Nephron (organoid): ENCODE results near the gene UNC13A.

ENCODE experiments used
- H3K27ac Mint-ChIP-seq, 3 experiments: 2 replicates each; pipeline ENCODE4 v1.8.0; 2020; ENCODE audit warnings: mixed read lengths in 3 of 3, mild to moderate bottlenecking in 2 of 3, moderate library complexity in 1 of 3
- H3K27me3 Mint-ChIP-seq: 2 replicates; pipeline ENCODE4 v1.8.0; 2021; ENCODE audit warnings: low read depth, mild to moderate bottlenecking, moderate library complexity, mixed read lengths
- H3K36me3 Mint-ChIP-seq: 2 replicates; pipeline ENCODE4 v1.8.0; 2020; ENCODE audit warnings: low read depth, mixed read lengths
- H3K4me1 Mint-ChIP-seq: 2 replicates; pipeline ENCODE4 v1.8.0; 2020; ENCODE audit warnings: mixed read lengths
- H3K4me3 Mint-ChIP-seq, 3 experiments: 2 replicates each; pipeline ENCODE4 v1.8.0; 2020; ENCODE audit warnings: mild to moderate bottlenecking in 3 of 3, mixed read lengths in 3 of 3, moderate library complexity in 2 of 3
- H3K9me3 Mint-ChIP-seq: 2 replicates; pipeline ENCODE4 v1.8.0; 2020; ENCODE audit warnings: mixed read lengths
- TF ChIP-seq, protein P1 (sequence below), 3 experiments: fragments of 200-600 bp; sonication (generic); IDR thresholded peaks; one replicate each; pipeline ENCODE4 v1.5.0; 2021; ENCODE audit warnings: antibody characterized with exemption in 3 of 3; ENCODE audit not compliant: unreplicated experiment in 3 of 3

The UNC13A gene

DNA sequence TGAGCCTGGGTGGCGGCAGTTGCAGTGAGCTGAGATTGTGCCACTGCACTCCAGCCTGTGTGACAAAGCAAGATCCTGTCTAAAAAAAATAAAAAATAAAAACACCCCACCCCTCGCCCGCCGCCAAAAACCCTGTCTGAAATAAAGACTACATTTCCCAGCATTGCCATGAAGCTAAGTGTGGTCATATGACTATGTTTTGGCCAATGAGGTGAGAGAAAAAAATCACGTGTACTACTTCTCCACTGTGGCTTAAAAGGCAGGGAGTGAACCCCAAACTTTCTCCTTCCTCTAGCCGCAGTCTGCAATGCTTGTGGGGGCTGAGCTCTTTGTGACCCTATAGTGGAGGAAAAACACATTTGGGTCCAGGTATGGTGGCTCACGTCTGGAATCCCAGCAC, 77.8 kb downstream of the UNC13A start:
- Mint-ChIP-seq H3K27me3 (peaks cover 10% of the 10 kb centered on the region), H3K27ac (no peak overlapping the region)
- TF ChIP-seq, protein P1, sequence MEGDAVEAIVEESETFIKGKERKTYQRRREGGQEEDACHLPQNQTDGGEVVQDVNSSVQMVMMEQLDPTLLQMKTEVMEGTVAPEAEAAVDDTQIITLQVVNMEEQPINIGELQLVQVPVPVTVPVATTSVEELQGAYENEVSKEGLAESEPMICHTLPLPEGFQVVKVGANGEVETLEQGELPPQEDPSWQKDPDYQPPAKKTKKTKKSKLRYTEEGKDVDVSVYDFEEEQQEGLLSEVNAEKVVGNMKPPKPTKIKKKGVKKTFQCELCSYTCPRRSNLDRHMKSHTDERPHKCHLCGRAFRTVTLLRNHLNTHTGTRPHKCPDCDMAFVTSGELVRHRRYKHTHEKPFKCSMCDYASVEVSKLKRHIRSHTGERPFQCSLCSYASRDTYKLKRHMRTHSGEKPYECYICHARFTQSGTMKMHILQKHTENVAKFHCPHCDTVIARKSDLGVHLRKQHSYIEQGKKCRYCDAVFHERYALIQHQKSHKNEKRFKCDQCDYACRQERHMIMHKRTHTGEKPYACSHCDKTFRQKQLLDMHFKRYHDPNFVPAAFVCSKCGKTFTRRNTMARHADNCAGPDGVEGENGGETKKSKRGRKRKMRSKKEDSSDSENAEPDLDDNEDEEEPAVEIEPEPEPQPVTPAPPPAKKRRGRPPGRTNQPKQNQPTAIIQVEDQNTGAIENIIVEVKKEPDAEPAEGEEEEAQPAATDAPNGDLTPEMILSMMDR (IDR thresholded peaks at IDR 0.05; ENCODE audit: unreplicated experiment in 3 of 3) = no peak

DNA sequence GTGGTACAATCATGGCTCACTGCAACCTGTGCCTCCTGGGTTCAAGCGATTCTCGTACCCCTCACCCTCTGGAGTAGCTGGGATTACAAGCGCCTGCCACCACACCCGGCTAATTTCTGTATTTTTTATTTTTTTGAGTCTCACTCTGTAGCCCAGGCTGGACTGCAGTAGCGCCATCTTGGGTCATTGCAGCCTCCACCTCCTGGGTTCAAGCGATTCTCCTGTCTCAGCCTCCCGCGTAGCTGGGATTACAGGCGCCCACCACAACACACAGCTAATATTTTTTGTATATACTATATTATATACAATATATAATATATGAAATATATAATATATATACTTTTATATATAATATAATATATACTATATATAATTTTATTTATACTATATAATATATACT, 80.2 kb downstream of the UNC13A start:
- H3K36me3 Mint-ChIP-seq = no peaks in the 10 kb centered on the region

More for the DNA sequence above, 77.8 kb downstream of the UNC13A start:
- peaks cover 5% of the 10 kb centered on the region for H3K4me1 Mint-ChIP-seq
- H3K36me3 Mint-ChIP-seq = no peaks in the 10 kb centered on the region
- H3K4me3 Mint-ChIP-seq = no peak overlapping the region
- H3K9me3 Mint-ChIP-seq = no peaks in the 10 kb centered on the region

DNA sequence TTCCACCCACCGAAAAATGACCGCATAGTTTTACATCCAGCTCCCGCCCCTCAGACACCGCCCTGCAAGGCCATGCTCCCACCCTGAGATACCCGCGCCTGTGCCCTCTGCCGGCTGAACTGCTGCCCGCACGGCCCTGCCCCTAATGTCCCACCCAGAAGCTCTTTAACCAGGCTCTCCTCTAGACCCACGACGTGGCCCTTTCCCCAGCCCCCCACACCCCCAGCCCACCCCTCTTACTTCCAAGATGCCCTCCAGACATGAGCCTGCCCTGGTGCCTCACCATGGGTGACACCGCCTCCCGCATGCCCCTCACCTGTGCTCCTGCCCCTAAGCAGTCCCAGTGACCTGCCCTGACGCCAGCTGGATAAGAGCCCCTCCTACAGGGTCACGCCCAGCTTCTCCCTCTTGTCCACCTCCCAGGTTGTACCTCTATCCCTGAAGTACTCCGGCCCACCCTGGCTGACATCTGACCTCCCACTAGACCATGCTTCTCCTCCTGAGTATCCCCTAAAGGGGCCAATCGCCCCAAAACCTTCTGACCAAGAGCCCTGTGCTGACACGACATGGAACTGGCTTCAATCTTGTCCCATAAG, 81.5 kb downstream of the UNC13A start:
- H3K9me3 Mint-ChIP-seq = no peaks in the 10 kb centered on the region
- H3K4me3 Mint-ChIP-seq = peak overlapping the region; percentile 76 to 82 (median 80)
- TF ChIP-seq, protein P1 (IDR thresholded peaks at IDR 0.05; ENCODE audit: unreplicated experiment in 3 of 3) = no peak
- H3K4me1 Mint-ChIP-seq = peaks cover 5% of the 10 kb centered on the region
- peak overlapping the region; percentile 37 to 53 (median 53) for H3K27ac Mint-ChIP-seq
- no peaks in the 10 kb centered on the region for H3K36me3 Mint-ChIP-seq
- H3K27me3 Mint-ChIP-seq = peaks cover 28% of the 10 kb centered on the region

More for the DNA sequence above, 80.2 kb downstream of the UNC13A start:
- Mint-ChIP-seq H3K4me1 (peaks cover 5% of the 10 kb centered on the region), H3K4me3 (peak overlapping the region; percentile 37 to 82 (median 42)), H3K27ac (no peak overlapping the region), H3K9me3 (no peaks in the 10 kb centered on the region), H3K27me3 (peaks cover 17% of the 10 kb centered on the region)
- TF ChIP-seq, protein P1 (IDR thresholded peaks at IDR 0.05; ENCODE audit: unreplicated experiment in 3 of 3) = no peak

DNA sequence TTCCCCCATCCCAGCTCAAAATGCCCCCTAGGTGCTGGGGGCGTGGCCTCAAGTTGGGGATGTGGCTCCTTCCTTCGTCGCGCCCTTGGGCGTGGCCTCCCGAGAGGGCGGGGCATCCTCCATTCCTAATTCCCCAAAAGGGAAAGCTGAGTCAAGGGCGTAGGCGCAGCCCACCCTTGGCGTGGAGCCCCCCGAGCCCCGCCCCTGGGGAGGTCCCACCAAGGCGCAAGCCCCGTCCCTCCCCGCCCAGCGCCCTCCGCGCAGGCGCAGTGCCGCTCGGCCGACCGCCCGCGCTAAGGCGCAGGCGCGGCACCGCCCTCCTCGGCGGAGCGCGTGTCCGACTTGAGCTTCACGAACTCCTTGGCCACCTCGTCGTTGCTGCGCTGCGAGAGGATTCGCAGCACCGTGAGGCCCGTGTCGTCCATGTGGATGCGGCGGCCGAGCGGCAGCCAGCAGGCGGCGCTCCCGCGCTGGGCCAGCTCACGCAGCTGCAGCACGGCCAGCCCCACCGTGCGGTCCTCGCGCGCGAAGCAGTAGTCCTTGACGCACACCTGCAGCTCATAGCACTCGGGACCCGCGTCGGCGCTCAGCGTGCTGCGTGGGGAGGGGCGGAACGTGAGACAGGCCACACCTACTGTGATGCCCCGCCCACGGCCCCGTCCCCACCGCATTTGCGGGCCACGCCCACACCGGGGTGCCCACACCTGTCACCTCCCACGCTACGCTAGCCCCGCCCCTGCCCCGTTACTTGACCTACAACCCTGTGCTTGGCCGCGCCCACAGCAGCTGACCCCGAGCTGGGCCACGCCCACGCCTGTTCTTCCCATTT, 82.2 kb downstream of the UNC13A start:
- H3K27me3 Mint-ChIP-seq = peaks cover 30% of the 10 kb centered on the region
- TF ChIP-seq, protein P1 (IDR thresholded peaks at IDR 0.05; ENCODE audit: unreplicated experiment in 3 of 3) = peak; percentile 56 to 79 (median 74)
- no peaks in the 10 kb centered on the region for H3K36me3 Mint-ChIP-seq
- H3K9me3 Mint-ChIP-seq = no peaks in the 10 kb centered on the region
- H3K4me3 Mint-ChIP-seq = peak overlapping the region; percentile 76 to 82 (median 80)
- H3K4me1 Mint-ChIP-seq = peaks cover 5% of the 10 kb centered on the region
- H3K27ac Mint-ChIP-seq = peak overlapping the region; percentile 37 to 53 (median 53)

DNA sequence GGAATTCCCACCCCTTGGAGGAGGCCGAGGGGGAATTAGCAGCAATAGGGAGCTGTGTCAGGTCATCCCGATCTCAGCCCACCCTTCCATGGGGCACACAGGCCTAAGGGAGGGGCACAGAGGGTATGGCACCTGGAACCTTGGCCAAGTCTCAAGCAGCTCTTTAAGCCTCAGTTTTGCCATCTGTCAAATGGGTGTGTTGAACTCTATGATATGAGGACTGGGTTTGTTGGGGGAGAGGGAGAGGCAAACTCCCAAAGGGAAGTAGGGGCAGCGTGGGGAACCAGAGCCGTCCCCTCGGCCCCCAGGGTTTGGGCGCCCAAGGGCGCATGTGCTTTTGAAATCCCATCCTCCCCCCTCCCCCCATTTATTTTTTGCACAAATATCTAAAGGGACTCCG, 83.0 kb downstream of the UNC13A start:
- H3K27ac Mint-ChIP-seq = no peak overlapping the region
- H3K4me1 Mint-ChIP-seq = peaks cover 5% of the 10 kb centered on the region
- H3K9me3 Mint-ChIP-seq = no peaks in the 10 kb centered on the region
- no peak overlapping the region for H3K4me3 Mint-ChIP-seq
- H3K36me3 Mint-ChIP-seq = no peaks in the 10 kb centered on the region
- H3K27me3 Mint-ChIP-seq = peaks cover 34% of the 10 kb centered on the region
- TF ChIP-seq, protein P1 (IDR thresholded peaks at IDR 0.05; ENCODE audit: unreplicated experiment in 3 of 3) = no peak
